HEK293 (cell line): ENCODE data around the gene ZNF718.
A peak's percentile ranks its signal among the peaks of the same experiment; 100 is the strongest.
"Not testable (repeated sequence)": the region's sequence is repeated elsewhere in the genome, so short reads cannot be mapped to it uniquely, and the experiment has no call there.

Experiments used
- CTCF ChIA-PET: fragments of 350-600 bp; formaldehyde crosslinking; extraction: SDS; loops from one replicate; lab custom pipeline; 2021; ENCODE audit warnings: antibody characterized with exemption; lab: Yijun Ruan, JAX
- POLR2A ChIA-PET: fragments of 300-600 bp; formaldehyde crosslinking; extraction: SDS; loops from one replicate; lab custom pipeline; 2020; ENCODE audit warnings: antibody characterized with exemption, inconsistent platforms; lab: Yijun Ruan, JAX
- H3K27ac ChIP-seq: fragments of 200-500 bp; sonication (Bioruptor generic); 2 replicates; pipeline ENCODE4 v1.5.1; 2014; ENCODE audit warnings: low read depth, low read length, control low read depth, inconsistent platforms; ENCODE audit errors: extremely low read depth
- H3K36me3 ChIP-seq, 2 experiments: fragments of 200-500 bp in 1 of 2; sonication (Bioruptor generic) in 1 of 2; 1 replicate in 1 of 2; 2 replicates in 1 of 2; pipeline ENCODE4 v1.5.1; 2014 to 2017; ENCODE audit warnings: inconsistent platforms in 2 of 2, low read length in 2 of 2; ENCODE audit not compliant: control insufficient read depth in 2 of 2, insufficient read depth in 1 of 2
- H3K4me1 ChIP-seq: fragments of 200-500 bp; sonication (Bioruptor generic); 2 replicates; pipeline ENCODE4 v1.5.1; 2014; ENCODE audit warnings: mild to moderate bottlenecking, low read length, inconsistent platforms; ENCODE audit not compliant: control insufficient read depth, insufficient read depth
- H3K4me3 ChIP-seq: 2 replicates; pipeline ENCODE4 v1.5.1; 2011; ENCODE audit warnings: low read depth, mild to moderate bottlenecking, control low read depth, low read length, moderate library complexity
- H3K9me3 ChIP-seq: fragments of 200-500 bp; sonication (Bioruptor generic); 2 replicates; pipeline ENCODE4 v1.5.1; 2014; ENCODE audit warnings: low read depth, low read length, inconsistent platforms; ENCODE audit not compliant: control insufficient read depth, insufficient read depth
- GLI2 ChIP-seq: fragments of 450-650 bp; formaldehyde crosslinking; IDR thresholded peaks from 2 replicates; pipeline ENCODE4; 2017; ENCODE audit warnings: missing biosample characterization, missing genetic modification characterization, low read depth, borderline replicate concordance
- GLI4 ChIP-seq: fragments of 450-650 bp; formaldehyde crosslinking; IDR thresholded peaks from 2 replicates; pipeline ENCODE4 v1.5.1; 2016; ENCODE audit warnings: missing biosample characterization, missing genetic modification characterization
- PBX3 ChIP-seq: sonication (generic); formaldehyde crosslinking; IDR thresholded peaks from 2 replicates; pipeline ENCODE4 v1.8.1; 2022; ENCODE audit warnings: mild to moderate bottlenecking, moderate library complexity, missing genetic modification reagents
- REPIN1 ChIP-seq: fragments of 450-650 bp; formaldehyde crosslinking; IDR thresholded peaks from 2 replicates; pipeline ENCODE4 v1.5.1; 2017; ENCODE audit warnings: missing biosample characterization, missing genetic modification characterization, low read depth
- SCRT2 ChIP-seq: fragments of 450-650 bp; formaldehyde crosslinking; IDR thresholded peaks from 2 replicates; pipeline ENCODE4 v1.5.1; 2016; ENCODE audit warnings: missing biosample characterization, missing genetic modification characterization
- SETDB1 ChIP-seq: IDR thresholded peaks from one replicate; pipeline ENCODE4 v1.6.1; 2017; ENCODE audit warnings: mild to moderate bottlenecking, low read length, moderate library complexity, mixed read lengths; ENCODE audit not compliant: insufficient read length
- SP2 ChIP-seq: fragments of 450-650 bp; formaldehyde crosslinking; IDR thresholded peaks from 2 replicates; pipeline ENCODE4 v1.5.1; 2016; ENCODE audit warnings: missing biosample characterization, missing genetic modification characterization
- ZBTB1 ChIP-seq: fragments of 450-650 bp; formaldehyde crosslinking; IDR thresholded peaks from 2 replicates; pipeline ENCODE4 v1.5.1; 2016; ENCODE audit warnings: missing biosample characterization, missing genetic modification characterization
- ZBTB49 ChIP-seq: fragments of 450-650 bp; formaldehyde crosslinking; IDR thresholded peaks from 2 replicates; pipeline ENCODE4 v1.5.1; 2016; ENCODE audit warnings: missing biosample characterization, missing genetic modification characterization, low read depth
- ZBTB6 ChIP-seq: fragments of 450-650 bp; formaldehyde crosslinking; IDR thresholded peaks from 2 replicates; pipeline ENCODE4 v1.5.1; 2017; ENCODE audit warnings: missing biosample characterization, missing genetic modification characterization
- ZFP37 ChIP-seq: fragments of 450-650 bp; formaldehyde crosslinking; IDR thresholded peaks from 2 replicates; pipeline ENCODE4 v1.5.1; 2016; ENCODE audit warnings: missing biosample characterization, missing genetic modification characterization
- ZNF155 ChIP-seq: fragments of 450-650 bp; formaldehyde crosslinking; IDR thresholded peaks from 2 replicates; pipeline ENCODE4 v1.5.1; 2016; ENCODE audit warnings: missing biosample characterization, missing genetic modification characterization
- ZNF184 ChIP-seq: fragments of 450-650 bp; IDR thresholded peaks from 2 replicates; pipeline ENCODE4 v1.5.1; 2018; ENCODE audit warnings: missing biosample characterization, mild to moderate bottlenecking, missing genetic modification characterization
- ZNF19 ChIP-seq: fragments of 450-650 bp; formaldehyde crosslinking; IDR thresholded peaks from 2 replicates; pipeline ENCODE4; 2016; ENCODE audit warnings: missing biosample characterization, missing genetic modification characterization, low read depth
- ZNF211 ChIP-seq: fragments of 450-650 bp; formaldehyde crosslinking; IDR thresholded peaks from 2 replicates; pipeline ENCODE4 v1.5.1; 2016; ENCODE audit warnings: low read depth, missing biosample characterization, missing genetic modification characterization
- ZNF221 ChIP-seq: fragments of 450-650 bp; formaldehyde crosslinking; IDR thresholded peaks from 2 replicates; pipeline ENCODE4 v1.5.1; 2017; ENCODE audit warnings: missing biosample characterization, missing genetic modification characterization, borderline replicate concordance
- ZNF248 ChIP-seq: fragments of 450-650 bp; formaldehyde crosslinking; IDR thresholded peaks from 2 replicates; pipeline ENCODE4 v1.5.1; 2017; ENCODE audit warnings: missing biosample characterization, missing genetic modification characterization
- ZNF274 ChIP-seq, 2 experiments: fragments of 200-500 bp in 1 of 2; fragments of 450-650 bp in 1 of 2; sonication (Bioruptor generic) in 1 of 2; formaldehyde crosslinking in 1 of 2; IDR thresholded peaks; 2 replicates each; pipeline versions ENCODE4 v1.5.1 to v1.6.1; 2014 to 2016; ENCODE audit warnings: borderline replicate concordance in 1 of 2, inconsistent platforms in 1 of 2, low read length in 1 of 2, missing biosample characterization in 1 of 2, missing genetic modification characterization in 1 of 2
- ZNF449 ChIP-seq: fragments of 450-650 bp; formaldehyde crosslinking; IDR thresholded peaks from 2 replicates; pipeline ENCODE4 v1.5.1; 2017; ENCODE audit warnings: missing biosample characterization, mild to moderate bottlenecking, missing genetic modification characterization, moderate library complexity
- ZNF544 ChIP-seq: fragments of 450-650 bp; formaldehyde crosslinking; IDR thresholded peaks from 2 replicates; pipeline ENCODE4 v1.5.0; 2017; ENCODE audit warnings: missing biosample characterization, missing genetic modification characterization
- ZNF629 ChIP-seq: fragments of 450-650 bp; formaldehyde crosslinking; IDR thresholded peaks from 2 replicates; pipeline ENCODE4 v1.5.1; 2017; ENCODE audit warnings: missing biosample characterization, missing genetic modification characterization
- ZNF776 ChIP-seq: fragments of 450-650 bp; formaldehyde crosslinking; IDR thresholded peaks from 2 replicates; pipeline ENCODE4 v1.5.0; 2017; ENCODE audit warnings: missing biosample characterization, missing genetic modification characterization, borderline replicate concordance
- ZNF791 ChIP-seq: fragments of 450-650 bp; formaldehyde crosslinking; IDR thresholded peaks from 2 replicates; pipeline ENCODE4 v1.5.1; 2016; ENCODE audit warnings: missing biosample characterization, missing genetic modification characterization
- ZSCAN4 ChIP-seq: fragments of 450-650 bp; formaldehyde crosslinking; IDR thresholded peaks from 2 replicates; pipeline ENCODE4 v1.5.1; 2017; ENCODE audit warnings: missing biosample characterization, missing genetic modification characterization

Gene ZNF718

GRCh38 chr4:85951-86350 is 38.4 kb upstream of the ZNF718 start:
- Histone ChIP-seq H3K36me3 (peaks cover 0 to 10% of the 10 kb centered on the region in 2 experiments; a peak in 1 of 3 replicates), H3K27ac (no peak overlapping the region), H3K4me3 (no peak overlapping the region), H3K4me1 (no peaks in the 10 kb centered on the region), H3K9me3 (no peaks in the 10 kb centered on the region; the same call in 1 of the 2 replicates)
- ChIA-PET POLR2A (no interaction called here), CTCF (no interaction called here)
- TF ChIP-seq ZNF155 (tag by site-specific recombination), result no peak
- no peak for TF ChIP-seq SCRT2 (tag by site-specific recombination)
- no peak for TF ChIP-seq ZNF19
- no peak for TF ChIP-seq ZBTB6 (tag by site-specific recombination)
- no peak for TF ChIP-seq PBX3 (CRISPR knock-in tag)
- no peak for TF ChIP-seq ZBTB49
- no peak for TF ChIP-seq GLI2 (tag by site-specific recombination)
- TF ChIP-seq ZNF274 (IDR thresholded peaks at IDR 0.05; ENCODE audit: low read length), result 0 out of 2 replicates have a peak, but pooled peaks have one; percentile 13
- TF ChIP-seq ZNF274 (tag by site-specific recombination; IDR thresholded peaks at IDR 0.05; ENCODE audit: borderline replicate concordance), result peak; percentile 37; the same call in 1 of the 2 replicates
- no peak for TF ChIP-seq ZBTB1 (tag by site-specific recombination)

GRCh38 chr4:86559-87324 is 37.6 kb upstream of the ZNF718 start:
- H3K4me3 ChIP-seq; CTCF ChIA-PET; H3K27ac ChIP-seq; H3K9me3 ChIP-seq; H3K36me3 ChIP-seq; POLR2A ChIA-PET; H3K4me1 ChIP-seq; TF ChIP-seq ZNF274 (IDR thresholded peaks at IDR 0.05; ENCODE audit: low read length): not testable (repeated sequence)
- TF ChIP-seq ZNF274 (tag by site-specific recombination; IDR thresholded peaks at IDR 0.05; ENCODE audit: borderline replicate concordance) (peak; percentile 80; the same call in 1 of the 2 replicates), SETDB1 (peak; percentile 90)

GRCh38 chr4:98386-98785 is 25.9 kb upstream of the ZNF718 start:
- Histone ChIP-seq H3K9me3 (no peaks in the 10 kb centered on the region), H3K4me1 (no peaks in the 10 kb centered on the region), H3K27ac (no peak overlapping the region), H3K36me3 (no peaks in the 10 kb centered on the region), H3K4me3 (no peak overlapping the region)
- ChIA-PET POLR2A (no interaction called here), CTCF (no interaction called here)
- TF ChIP-seq ZNF544 (tag by site-specific recombination), result no peak
- no peak for TF ChIP-seq ZNF211 (tag by site-specific recombination)
- TF ChIP-seq REPIN1 (tag by site-specific recombination), result no peak
- TF ChIP-seq ZNF776 (tag by site-specific recombination), result no peak
- TF ChIP-seq ZNF184, result no peak
- TF ChIP-seq ZNF248 (tag by site-specific recombination), result no peak
- TF ChIP-seq ZNF221 (tag by site-specific recombination), result no peak
- TF ChIP-seq ZSCAN4 (tag by site-specific recombination), result no peak
- no peak for TF ChIP-seq SP2 (tag by site-specific recombination)
- TF ChIP-seq ZNF629, result no peak
- TF ChIP-seq ZNF791, result no peak
- TF ChIP-seq GLI4 (tag by site-specific recombination), result no peak
- TF ChIP-seq ZFP37 (tag by site-specific recombination), result no peak
- TF ChIP-seq ZNF449 (tag by site-specific recombination), result no peak
